Trophoblast cell (in vitro differentiated cells and primary cell): Measurements from ENCODE around the gene COX8A.

ENCODE experiments used
- DNase-seq, 2 donors: peaks; one replicate each; pipeline ENCODE4 v3.0.0-alpha.2; 2016
- H2AFZ ChIP-seq: 2 replicates; pipeline ENCODE4 v1.6.1; 2013; ENCODE audit warnings: low read length, moderate library complexity, mild to moderate bottlenecking; ENCODE audit not compliant: insufficient read depth, poor library complexity
- H2AK5ac ChIP-seq: 2 replicates; pipeline ENCODE4 v1.6.1; 2013; ENCODE audit warnings: mild to moderate bottlenecking, low read length
- H2BK120ac ChIP-seq: 2 replicates; pipeline ENCODE4 v1.6.1; 2013; ENCODE audit warnings: low read length, mild to moderate bottlenecking, moderate library complexity; ENCODE audit not compliant: insufficient read depth, poor library complexity
- H2BK12ac ChIP-seq: 2 replicates; pipeline ENCODE4 v1.6.1; 2013; ENCODE audit warnings: mild to moderate bottlenecking, low read length, moderate library complexity
- H2BK5ac ChIP-seq: 2 replicates; pipeline ENCODE4 v1.6.1; 2013; ENCODE audit warnings: low read length, low read depth, moderate library complexity, mild to moderate bottlenecking; ENCODE audit not compliant: poor library complexity
- H3K14ac ChIP-seq: 2 replicates; pipeline ENCODE4 v1.6.1; 2013; ENCODE audit warnings: mild to moderate bottlenecking, low read length
- H3K18ac ChIP-seq: 2 replicates; pipeline ENCODE4 v1.6.1; 2013; ENCODE audit warnings: mild to moderate bottlenecking, low read length
- H3K23ac ChIP-seq: 2 replicates; pipeline ENCODE4 v1.6.1; 2013; ENCODE audit warnings: low read length
- H3K27ac ChIP-seq: 2 replicates; pipeline ENCODE4 v1.5.1; 2013; ENCODE audit warnings: low read depth, mild to moderate bottlenecking, inconsistent platforms, low read length, moderate library complexity
- H3K27me3 ChIP-seq: 2 replicates; pipeline ENCODE4 v1.6.1; 2013; ENCODE audit warnings: inconsistent platforms, mild to moderate bottlenecking, low read length, moderate library complexity; ENCODE audit not compliant: insufficient read depth
- H3K36me3 ChIP-seq, 2 experiments: 1 replicate in 1 of 2; 2 replicates in 1 of 2; pipeline ENCODE4 v1.6.1; 2013; ENCODE audit warnings: low read length in 2 of 2, mild to moderate bottlenecking in 2 of 2, moderate library complexity in 1 of 2; ENCODE audit not compliant: insufficient read depth in 2 of 2, control insufficient read depth in 1 of 2
- H3K4ac ChIP-seq: 2 replicates; pipeline ENCODE4 v1.6.1; 2013; ENCODE audit warnings: low read depth, mild to moderate bottlenecking, low read length, moderate library complexity
- H3K4me1 ChIP-seq, 2 experiments: 1 replicate in 1 of 2; 2 replicates in 1 of 2; pipeline ENCODE4 v1.6.1; 2013; ENCODE audit warnings: low read length in 2 of 2, mild to moderate bottlenecking in 2 of 2, moderate library complexity in 1 of 2; ENCODE audit not compliant: insufficient read depth in 2 of 2, control insufficient read depth in 1 of 2
- H3K4me2 ChIP-seq: 2 replicates; pipeline ENCODE4 v1.6.1; 2013; ENCODE audit warnings: inconsistent platforms, mild to moderate bottlenecking, low read length, moderate library complexity
- H3K4me3 ChIP-seq: 2 replicates; pipeline ENCODE4 v1.5.1; 2013; ENCODE audit warnings: mild to moderate bottlenecking, low read depth, low read length, inconsistent platforms
- H3K79me1 ChIP-seq: one replicate; pipeline ENCODE4 v1.6.1; 2013; ENCODE audit warnings: low read length
- H3K79me2 ChIP-seq: 2 replicates; pipeline ENCODE4 v1.6.1; 2013; ENCODE audit warnings: low read length, mild to moderate bottlenecking; ENCODE audit not compliant: control insufficient read depth, insufficient read depth, poor library complexity
- H3K9ac ChIP-seq: 2 replicates; pipeline ENCODE4 v1.6.1; 2013; ENCODE audit warnings: mild to moderate bottlenecking, low read length
- H3K9me3 ChIP-seq: 2 replicates; pipeline ENCODE4 v1.6.1; 2013; ENCODE audit warnings: low read depth, mild to moderate bottlenecking, control low read depth, inconsistent platforms, low read length; ENCODE audit not compliant: insufficient read depth
- H4K12ac ChIP-seq: 2 replicates; pipeline ENCODE4 v1.6.1; 2013; ENCODE audit warnings: low read depth, mild to moderate bottlenecking, low read length, moderate library complexity
- H4K8ac ChIP-seq: 2 replicates; pipeline ENCODE4 v1.6.1; 2013; ENCODE audit warnings: low read depth, mild to moderate bottlenecking, low read length, moderate library complexity
- H4K91ac ChIP-seq: one replicate; pipeline ENCODE4 v1.6.1; 2013; ENCODE audit warnings: low read depth, mild to moderate bottlenecking, low read length, moderate library complexity
- WGBS: extraction: QIAGEN DNeasy Blood & Tissue Kit; methylation state at CpG from one replicate; pipeline ENCODE4 v1.1.7; 2013; ENCODE audit warnings: missing lambda C conversion rate; ENCODE audit not compliant: insufficient read length, insufficient coverage; ENCODE audit errors: extremely low coverage; 5-methylcytosine and 5-hydroxymethylcytosine counted together

Gene COX8A

GRCh38 chr11:63993100-63993499 lies 18.7 kb downstream of the COX8A start:
- H4K12ac ChIP-seq: no peak overlapping the region
- H3K79me2 ChIP-seq: no peaks in the 10 kb centered on the region
- no peak overlapping the region for H3K14ac ChIP-seq
- H3K27ac ChIP-seq: no peak overlapping the region
- no peak overlapping the region for H3K18ac ChIP-seq
- H3K9me3 ChIP-seq: no peaks in the 10 kb centered on the region
- peaks cover 0 to 2% of the 10 kb centered on the region in 2 experiments for H3K4me1 ChIP-seq
- no peak overlapping the region for H3K23ac ChIP-seq
- no peak for DNase-seq
- H3K4ac ChIP-seq: no peak overlapping the region
- no peak overlapping the region for H2BK120ac ChIP-seq
- H2AK5ac ChIP-seq: no peak overlapping the region
- H2BK5ac ChIP-seq: no peak overlapping the region
- no peaks in the 10 kb centered on the region for H3K79me1 ChIP-seq
- H3K36me3 ChIP-seq: peaks cover 68 to 74% of the 10 kb centered on the region in 2 experiments
- no peak overlapping the region for H3K4me2 ChIP-seq
- H3K9ac ChIP-seq: no peak overlapping the region
- no peak overlapping the region for H2BK12ac ChIP-seq
- no peak overlapping the region for H4K8ac ChIP-seq
- H2AFZ ChIP-seq: no peak overlapping the region
- no peak overlapping the region for H4K91ac ChIP-seq
- WGBS: no CpG with 5 or more reads among the region's 5 CpGs
- no peaks in the 10 kb centered on the region for H3K27me3 ChIP-seq
- no peak overlapping the region for H3K4me3 ChIP-seq

GRCh38 chr11:63993993-63994392 lies 19.6 kb downstream of the COX8A start:
- Histone ChIP-seq H3K4me2 (no peak overlapping the region), H4K12ac (no peak overlapping the region), H2AFZ (no peak overlapping the region), H3K4ac (no peak overlapping the region), H2BK120ac (no peak overlapping the region), H3K4me3 (no peak overlapping the region), H3K79me2 (no peaks in the 10 kb centered on the region), H2BK12ac (no peak overlapping the region), H2AK5ac (no peak overlapping the region), H3K23ac (no peak overlapping the region), H3K9ac (no peak overlapping the region), H3K14ac (no peak overlapping the region), H3K4me1 (peaks cover 6 to 7% of the 10 kb centered on the region in 2 experiments), H3K36me3 (peaks cover 66 to 69% of the 10 kb centered on the region in 2 experiments), H3K79me1 (no peaks in the 10 kb centered on the region), H3K18ac (no peak overlapping the region), H3K27ac (no peak overlapping the region), H3K27me3 (no peaks in the 10 kb centered on the region), H3K9me3 (no peaks in the 10 kb centered on the region), H4K8ac (no peak overlapping the region), H4K91ac (no peak overlapping the region), H2BK5ac (no peak overlapping the region)
- WGBS: no CpG with 5 or more reads among the region's 6 CpGs
- DNase-seq: no peak

- Histone ChIP-seq H3K27me3 (no peaks in the 10 kb centered on the region), H2BK120ac (no peak overlapping the region), H3K79me2 (no peaks in the 10 kb centered on the region), H4K8ac (no peak overlapping the region), H3K9ac (no peak overlapping the region), H3K36me3 (peaks cover 52 to 54% of the 10 kb centered on the region in 2 experiments), H3K4me2 (no peak overlapping the region), H2BK12ac (no peak overlapping the region), H3K14ac (no peak overlapping the region), H3K79me1 (no peaks in the 10 kb centered on the region), H3K4me1 (peaks cover 15% of the 10 kb centered on the region in 2 experiments), H4K91ac (no peak overlapping the region), H2BK5ac (no peak overlapping the region), H3K4me3 (no peak overlapping the region), H3K18ac (no peak overlapping the region), H3K9me3 (no peaks in the 10 kb centered on the region), H3K23ac (no peak overlapping the region), H2AK5ac (no peak overlapping the region), H3K27ac (no peak overlapping the region), H3K4ac (no peak overlapping the region), H2AFZ (no peak overlapping the region), H4K12ac (no peak overlapping the region)
- WGBS: no CpG with 5 or more reads among the region's 18 CpGs
- DNase-seq: no peak
These were observed 22.1 kb downstream of the COX8A start for GRCh38 chr11:63996512-63996911.

- no peak overlapping the region for H3K9ac ChIP-seq
- no peak overlapping the region for H3K18ac ChIP-seq
- no CpG with 5 or more reads among the region's 27 CpGs for WGBS
These were observed 22.8 kb downstream of the COX8A start for GRCh38 chr11:63997104-63997700.

More at GRCh38 chr11:63997104-63997700, 22.8 kb downstream of the COX8A start:
- Histone ChIP-seq H3K4me2 (no peak overlapping the region), H3K4ac (no peak overlapping the region), H3K79me1 (no peaks in the 10 kb centered on the region), H3K36me3 (peaks cover 49 to 51% of the 10 kb centered on the region in 2 experiments), H2BK12ac (no peak overlapping the region), H3K4me3 (no peak overlapping the region), H3K27ac (no peak overlapping the region), H3K9me3 (no peaks in the 10 kb centered on the region), H3K4me1 (peaks cover 15% of the 10 kb centered on the region in 2 experiments), H4K91ac (no peak overlapping the region), H2BK5ac (no peak overlapping the region), H2AK5ac (no peak overlapping the region), H3K23ac (no peak overlapping the region), H4K12ac (no peak overlapping the region), H2BK120ac (no peak overlapping the region), H3K27me3 (no peaks in the 10 kb centered on the region), H3K14ac (no peak overlapping the region), H3K79me2 (no peaks in the 10 kb centered on the region), H2AFZ (no peak overlapping the region), H4K8ac (no peak overlapping the region)
- DNase-seq: no peak
